GM18508 (cell line): ENCODE data around the gene PPM1K.

Experiments used
- ATAC-seq: cut with Tn5 transposase; IDR thresholded peaks from one replicate; pipeline ENCODE4 v1.9.1; 2021; ENCODE audit warnings: moderate number of reproducible peaks; ENCODE audit not compliant: insufficient read depth, unreplicated experiment

Gene PPM1K

DNA sequence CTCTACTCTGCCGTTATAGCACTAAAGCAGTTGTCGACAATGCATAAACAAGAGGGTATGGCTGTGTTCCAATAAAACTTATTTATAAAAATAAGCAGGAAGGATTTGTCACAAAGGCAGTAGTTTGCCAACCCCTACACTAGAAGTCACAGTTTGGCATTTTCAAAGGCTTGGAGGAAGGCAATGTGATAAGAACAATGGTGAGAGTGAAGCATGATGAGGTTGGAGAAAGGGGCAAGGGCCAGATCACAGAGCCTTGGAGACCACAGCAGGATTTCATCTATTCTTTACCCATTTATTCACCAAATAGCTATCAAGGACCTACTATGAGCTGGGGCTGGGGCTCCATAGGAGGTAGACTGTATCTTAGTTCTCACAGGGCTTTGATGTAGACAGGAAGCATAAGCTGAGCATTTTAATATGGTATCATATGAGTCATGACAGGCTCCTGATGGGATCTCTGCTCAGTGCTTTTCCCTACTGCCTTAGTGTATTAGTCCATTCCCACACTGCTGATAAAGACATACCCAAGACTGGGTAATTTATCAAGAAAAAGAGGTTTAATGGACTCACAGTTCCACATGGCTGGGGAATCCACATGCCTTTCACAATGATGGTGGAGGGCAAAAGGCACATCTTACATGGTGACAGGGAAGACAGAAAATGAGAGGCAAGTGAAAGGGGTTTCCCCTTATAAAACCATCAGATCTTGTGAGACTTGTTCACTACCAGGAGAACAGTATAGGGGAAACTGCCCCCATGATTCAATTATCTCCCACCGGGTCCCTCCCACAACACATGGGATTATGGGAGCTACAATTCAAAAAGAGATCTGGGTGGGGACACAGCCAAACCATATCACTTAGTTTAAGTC lies 58.9 kb downstream of the PPM1K start:
- no peak for ATAC-seq

DNA sequence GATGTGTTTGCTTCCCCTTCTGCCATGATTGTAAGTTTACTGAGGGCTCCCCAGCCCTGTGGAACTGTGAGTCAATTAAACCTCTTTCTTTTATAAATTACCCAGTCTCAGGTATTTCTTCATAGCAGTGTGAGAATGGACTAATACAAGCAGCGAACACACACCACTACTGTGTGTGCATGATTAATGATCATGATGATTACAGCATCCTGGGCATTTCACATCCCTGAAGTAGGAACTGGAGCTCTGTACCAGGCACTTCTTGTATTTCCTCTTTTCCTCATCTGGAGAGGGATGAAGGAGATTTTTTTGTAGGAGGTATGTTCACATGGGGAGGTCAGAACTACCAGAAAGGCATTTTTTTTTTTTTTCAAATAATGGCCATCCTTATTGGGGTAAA lies 60.8 kb downstream of the PPM1K start:
- ATAC-seq: no peak

DNA sequence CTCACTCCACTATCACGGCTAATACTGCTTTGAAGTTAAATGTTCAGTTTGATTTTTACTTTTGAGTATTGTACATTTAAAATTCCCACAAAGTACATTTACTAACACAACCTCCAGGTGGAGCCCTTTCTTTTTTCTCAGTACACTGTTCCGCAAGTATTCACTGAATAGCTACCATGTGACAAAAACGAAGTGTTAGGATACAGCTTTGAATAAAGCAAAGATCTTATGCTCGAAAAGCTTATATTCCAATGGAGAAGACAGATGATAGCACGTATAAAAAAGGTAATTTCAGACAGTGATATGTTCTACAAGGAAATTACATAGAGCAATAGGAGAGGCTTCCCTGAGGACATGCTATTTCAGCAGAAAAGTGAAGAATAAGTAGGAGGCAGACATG lies 65.3 kb downstream of the PPM1K start:
- no peak for ATAC-seq

DNA sequence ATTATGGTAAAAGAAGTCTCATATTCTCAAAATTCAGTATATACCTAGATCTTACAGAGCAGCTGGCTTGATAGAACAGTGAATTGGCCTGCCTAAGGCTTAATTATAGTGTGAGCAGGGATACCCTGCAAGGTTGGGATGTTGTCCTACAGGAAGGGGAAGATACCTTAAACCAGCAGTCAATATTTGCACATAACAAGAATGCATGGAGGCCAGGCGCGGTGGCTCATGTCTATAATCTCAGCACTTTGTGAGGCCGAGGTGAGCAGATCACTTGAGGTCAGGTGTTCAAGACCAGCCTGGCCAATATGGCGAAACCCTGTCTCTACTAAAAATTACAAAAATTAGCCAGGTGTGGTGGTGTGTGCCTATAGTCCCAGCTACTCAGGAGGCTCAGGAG lies 67.2 kb downstream of the PPM1K start:
- ATAC-seq: no peak

DNA sequence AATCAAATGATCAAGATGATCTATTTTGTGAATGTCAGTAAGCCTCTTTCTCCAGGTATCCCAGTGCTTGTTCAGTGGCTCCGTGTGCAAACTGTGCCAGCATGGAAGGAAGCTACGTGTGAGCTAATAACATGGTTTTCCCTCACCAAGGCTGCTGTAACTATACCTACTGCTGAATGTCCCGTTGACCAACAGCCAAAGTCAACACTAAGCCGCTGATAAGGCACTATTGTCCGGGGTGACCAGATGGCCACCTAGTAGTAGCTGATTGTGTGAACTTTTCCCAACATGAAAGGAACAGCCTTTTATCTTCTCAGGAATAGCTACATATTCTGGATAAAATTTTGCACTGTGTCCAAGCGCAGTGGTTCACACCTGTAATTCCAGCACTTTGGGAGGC lies 68.0 kb downstream of the PPM1K start:
- ATAC-seq: no peak

DNA sequence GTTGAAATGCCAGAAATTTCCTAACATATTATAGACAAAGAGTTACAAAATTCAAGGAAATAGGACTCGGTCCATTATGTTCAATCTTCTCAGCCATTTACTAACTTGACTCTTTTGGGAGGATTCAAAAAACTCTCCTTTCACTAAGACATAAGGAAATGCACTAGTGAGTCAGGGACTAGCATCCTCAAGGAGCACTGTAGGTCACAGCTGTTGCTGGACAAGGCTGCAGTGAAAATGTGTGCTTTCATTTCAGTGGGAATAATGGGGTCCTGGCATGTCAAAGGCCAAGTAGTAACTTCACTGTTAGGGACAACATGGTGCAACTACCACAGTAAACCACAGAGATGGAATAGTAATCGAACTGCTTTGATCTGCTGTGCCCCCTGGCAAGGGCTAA lies 69.0 kb downstream of the PPM1K start:
- ATAC-seq: no peak

DNA sequence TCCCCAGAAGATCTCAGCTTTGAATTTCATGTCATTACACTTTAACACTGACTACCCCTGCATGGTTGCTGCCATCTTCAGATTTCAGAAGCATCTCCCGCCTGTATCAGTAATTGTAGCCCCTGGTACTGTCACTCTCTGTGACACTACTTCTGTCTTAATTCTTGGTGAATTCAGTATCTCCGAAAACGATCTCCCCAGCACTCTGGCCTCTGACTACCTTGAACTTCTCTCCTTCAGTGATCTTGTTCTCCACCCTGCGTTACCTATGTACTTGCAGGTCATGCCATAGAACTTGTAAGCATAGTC lies 72.2 kb downstream of the PPM1K start:
- ATAC-seq: no peak

DNA sequence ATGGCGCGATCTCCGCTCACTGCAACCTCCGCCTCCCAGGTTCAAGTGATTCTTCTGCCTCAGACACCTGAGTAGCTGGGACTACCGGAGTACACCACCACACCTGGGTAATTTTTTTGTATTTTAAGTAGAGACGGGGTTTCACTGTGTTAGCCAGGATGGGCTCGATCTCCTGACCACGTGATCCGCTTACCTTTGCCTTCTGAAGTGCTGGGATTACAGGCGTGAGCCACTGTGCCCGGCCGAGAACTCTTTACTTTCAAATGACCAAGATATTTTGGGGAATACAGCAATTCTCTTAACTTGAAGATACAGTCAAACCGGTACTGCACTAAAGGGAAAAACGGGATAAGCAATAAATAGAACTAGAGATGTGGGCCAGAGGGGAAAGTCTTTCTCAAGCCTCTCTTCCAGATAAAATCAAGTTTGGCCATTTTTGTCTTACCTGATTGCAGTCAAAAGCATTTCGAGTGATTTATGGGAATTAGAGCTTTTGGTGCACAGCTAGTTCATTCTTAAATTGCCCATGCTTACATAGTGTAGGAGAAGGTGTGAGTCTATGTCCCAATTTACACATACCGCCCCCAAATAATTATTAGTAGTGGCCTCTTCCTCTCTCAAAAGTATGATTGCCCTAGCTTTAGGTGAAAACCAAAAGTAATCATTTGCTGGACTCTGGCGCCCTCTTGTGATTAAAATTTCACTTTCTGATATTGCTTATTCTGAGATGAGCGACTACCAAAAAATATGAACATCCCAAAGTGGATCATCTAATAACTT lies 72.7 kb downstream of the PPM1K start:
- no peak for ATAC-seq

DNA sequence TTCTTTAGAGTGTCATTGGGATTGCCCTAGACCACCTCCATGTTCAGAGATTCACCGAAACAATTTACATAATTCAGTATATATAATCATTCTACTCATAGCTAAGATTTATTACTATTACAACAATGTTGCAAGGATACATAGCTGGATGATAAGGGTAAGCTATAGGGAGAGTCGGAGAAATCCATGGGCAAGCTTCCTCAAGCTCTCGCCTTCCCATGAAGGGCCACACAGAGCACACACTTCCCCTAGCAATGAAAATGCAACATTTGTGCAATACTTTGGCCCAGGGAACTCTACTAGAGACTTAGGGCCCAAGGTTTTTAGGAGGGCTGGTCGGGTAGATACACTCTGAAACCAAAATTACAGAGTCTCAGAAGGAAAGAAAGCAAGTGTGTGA lies 76.2 kb downstream of the PPM1K start:
- no peak for ATAC-seq
